ENCODE data around the gene MYO16. TPM values are rescaled to one million over a fixed set of nuclear protein-coding genes. Genes with fewer than 3 reads are reported as not detected.

The MYO16 gene
- polyA plus RNA-seq, 3 donors from 2014 or later: not detected

DNA sequence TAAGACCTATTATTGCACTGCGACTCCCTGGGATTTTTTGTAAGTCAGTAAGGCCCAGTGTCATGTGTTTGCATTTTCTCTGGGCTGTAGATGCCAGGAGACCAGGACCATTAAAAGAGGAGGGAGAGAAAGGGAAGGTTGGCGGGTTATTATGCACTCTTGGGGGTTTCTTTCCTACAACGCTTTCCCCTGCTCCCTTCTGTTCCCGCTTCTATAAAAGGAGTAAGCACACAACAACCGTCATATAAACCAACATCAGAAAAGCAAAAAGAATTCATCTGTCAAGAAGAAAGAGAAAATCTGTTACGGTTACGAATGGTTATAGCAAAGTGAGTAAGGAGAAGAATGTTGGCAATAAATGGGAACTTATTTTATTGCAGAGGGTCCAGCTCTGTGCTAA lies 615.2 kb downstream of the MYO16 start:
- Mint-ChIP-seq H3K9me3 (peaks cover 0 to 10% (median 4%) of the 10 kb centered on the region in 6 donors), H3K4me3 (no peak overlapping the region), H3K4me1 (peaks cover 4 to 19% of the 10 kb centered on the region in 2 donors), H3K27me3 (ENCODE audit: low read depth in 3 of 3) (peaks cover 0 to 4% (median 3%) of the 10 kb centered on the region in 3 donors), H3K36me3 (peaks cover 0 to 8% (median 0%) of the 10 kb centered on the region in 3 donors), H3K27ac (no peak overlapping the region)
- DNase-seq: no peak

DNA sequence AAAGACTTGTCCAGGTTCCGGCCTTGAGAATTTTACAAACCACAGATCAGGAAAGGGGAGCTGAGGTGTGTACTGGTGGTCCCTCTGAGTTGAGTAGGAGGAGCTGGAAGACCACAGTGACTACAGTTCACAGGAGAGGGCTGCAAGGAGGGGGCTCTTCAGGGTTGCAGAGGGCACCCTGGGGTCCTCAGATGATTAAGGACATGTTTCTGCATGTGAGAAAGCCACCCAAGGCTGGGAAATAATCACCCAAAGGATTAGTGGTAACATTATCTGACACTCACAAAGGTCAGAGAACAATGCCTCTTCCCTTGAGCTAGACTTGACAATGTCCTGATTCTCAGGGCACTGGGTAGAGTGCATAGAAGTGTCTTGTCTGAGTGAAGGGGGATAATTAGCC lies 616.6 kb downstream of the MYO16 start:
- H3K4me3 Mint-ChIP-seq: no peak overlapping the region
- DNase-seq: no peak
- peaks cover 0 to 8% (median 0%) of the 10 kb centered on the region in 3 donors for H3K36me3 Mint-ChIP-seq
- H3K4me1 Mint-ChIP-seq: peaks cover 4 to 19% of the 10 kb centered on the region in 2 donors
- no peak overlapping the region for H3K27ac Mint-ChIP-seq
- peaks cover 0 to 2% (median 0%) of the 10 kb centered on the region in 3 donors for H3K27me3 Mint-ChIP-seq (ENCODE audit: low read depth in 3 of 3)
- H3K9me3 Mint-ChIP-seq: peaks cover 0 to 10% (median 4%) of the 10 kb centered on the region in 6 donors

DNA sequence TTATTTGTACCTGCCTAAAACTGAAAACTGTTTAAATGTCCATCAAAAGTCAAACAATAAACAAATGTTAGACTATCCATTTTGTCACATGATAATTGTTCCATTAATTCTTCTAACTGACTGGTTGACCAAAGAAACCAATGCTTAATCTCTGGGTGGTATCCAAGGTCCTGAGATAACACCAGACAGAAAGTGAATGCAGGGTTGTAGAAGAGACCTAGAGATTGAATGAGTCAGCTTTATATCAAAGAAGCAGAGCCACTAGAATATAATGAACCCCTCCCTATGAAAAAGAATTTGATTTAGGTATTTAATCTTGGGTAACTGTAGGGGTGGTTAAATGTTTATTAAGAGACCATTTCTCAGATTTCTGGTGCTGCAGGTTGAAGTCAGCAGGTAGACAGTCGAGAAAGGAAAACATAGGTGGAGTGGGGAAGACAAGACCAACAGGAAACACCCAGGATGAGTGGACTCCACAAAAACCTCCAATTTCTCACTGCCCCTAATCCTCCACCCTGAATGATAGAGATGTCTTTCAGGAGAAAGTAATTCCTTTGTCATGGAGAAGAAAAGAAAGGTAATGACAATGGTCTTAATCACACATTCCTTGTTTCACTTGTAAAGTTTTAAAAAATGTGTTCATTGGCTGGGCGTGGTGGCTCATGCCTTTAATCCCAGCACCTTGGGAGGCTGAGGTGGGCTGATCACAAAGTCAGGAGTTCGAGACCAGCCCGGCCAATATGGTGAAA lies 620.5 kb downstream of the MYO16 start:
- peaks cover 0 to 8% (median 0%) of the 10 kb centered on the region in 3 donors for H3K36me3 Mint-ChIP-seq
- H3K27ac Mint-ChIP-seq: no peak overlapping the region
- H3K9me3 Mint-ChIP-seq: peaks cover 0 to 10% (median 4%) of the 10 kb centered on the region in 6 donors
- H3K4me1 Mint-ChIP-seq: peaks cover 5 to 10% of the 10 kb centered on the region in 2 donors
- no peak for DNase-seq
- H3K27me3 Mint-ChIP-seq (ENCODE audit: low read depth in 3 of 3): peaks cover 0 to 6% (median 2%) of the 10 kb centered on the region in 3 donors
- no peak overlapping the region for H3K4me3 Mint-ChIP-seq

DNA sequence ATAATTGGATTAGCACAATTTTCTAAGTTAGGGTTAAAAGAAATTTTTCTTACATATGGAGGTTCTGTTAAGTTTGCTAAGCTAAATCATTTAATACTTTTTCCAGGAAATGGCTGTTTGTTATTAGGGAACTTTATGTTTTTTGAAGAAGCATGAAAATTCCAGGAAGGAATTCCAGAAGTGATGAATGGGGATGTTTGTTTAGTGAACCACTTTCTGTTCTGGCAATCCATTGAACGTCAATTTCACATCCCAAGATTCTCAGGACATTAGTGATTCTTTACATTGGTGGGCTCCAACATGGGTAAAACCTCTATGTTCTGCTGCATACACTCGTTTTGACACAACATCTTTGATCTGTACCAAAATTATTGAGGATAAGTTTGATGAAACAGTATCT lies 622.5 kb downstream of the MYO16 start:
- Mint-ChIP-seq H3K9me3 (peaks cover 0 to 8% (median 5%) of the 10 kb centered on the region in 6 donors), H3K27ac (no peak overlapping the region), H3K4me1 (peaks cover 17 to 28% of the 10 kb centered on the region in 2 donors), H3K36me3 (peaks cover 0 to 8% (median 0%) of the 10 kb centered on the region in 3 donors), H3K4me3 (no peak overlapping the region), H3K27me3 (ENCODE audit: low read depth in 3 of 3) (peaks cover 0 to 6% (median 0%) of the 10 kb centered on the region in 3 donors)
- DNase-seq: no peak

DNA sequence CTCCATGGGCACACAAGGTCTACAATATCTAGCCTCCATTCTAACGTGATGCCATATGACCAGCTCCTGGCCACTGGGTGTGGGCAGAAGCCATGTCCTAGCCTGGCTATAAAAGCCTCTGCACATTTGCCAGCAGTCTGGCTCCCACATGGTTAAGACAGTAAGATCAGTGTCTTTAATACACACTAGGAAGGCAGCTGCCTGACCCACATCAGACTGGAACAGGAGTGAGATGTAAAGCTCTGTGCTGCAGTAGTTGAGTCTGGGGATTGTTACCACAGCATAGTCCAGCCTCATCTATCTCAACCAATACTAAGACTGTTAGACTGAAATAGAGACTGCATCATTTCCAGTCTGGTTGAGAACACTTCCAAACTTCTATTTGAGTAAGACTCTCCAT lies 623.9 kb downstream of the MYO16 start:
- Mint-ChIP-seq H3K27ac (no peak overlapping the region), H3K4me1 (peaks cover 22 to 42% of the 10 kb centered on the region in 2 donors), H3K4me3 (no peak overlapping the region), H3K9me3 (peaks cover 0 to 9% (median 2%) of the 10 kb centered on the region in 6 donors), H3K27me3 (ENCODE audit: low read depth in 3 of 3) (peaks cover 0 to 9% (median 2%) of the 10 kb centered on the region in 3 donors), H3K36me3 (peaks cover 0 to 8% (median 0%) of the 10 kb centered on the region in 3 donors)
- no peak for DNase-seq

DNA sequence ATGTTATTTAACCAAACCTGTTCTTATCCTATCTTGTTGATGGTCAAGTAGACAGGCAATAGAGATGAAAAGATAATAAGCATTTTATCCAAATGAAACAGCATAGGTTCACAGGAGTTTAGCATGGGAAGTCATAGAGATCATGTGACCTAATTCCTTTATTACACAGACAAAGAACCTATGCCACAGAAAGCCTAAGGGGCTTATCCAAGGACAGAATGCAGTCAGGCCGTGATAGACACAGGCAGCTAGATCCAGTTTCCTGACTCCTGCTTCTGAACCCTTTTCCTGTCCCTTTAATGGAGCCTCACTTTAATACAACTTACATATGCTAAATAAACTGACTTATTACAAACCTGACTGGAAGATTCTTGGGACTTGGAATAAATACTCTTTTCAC lies 624.9 kb downstream of the MYO16 start:
- H3K36me3 Mint-ChIP-seq: no peaks in the 10 kb centered on the region
- peaks cover 0 to 9% (median 2%) of the 10 kb centered on the region in 3 donors for H3K27me3 Mint-ChIP-seq (ENCODE audit: low read depth in 3 of 3)
- peak overlapping the region in 2 of 5 donors; percentile 28 to 51 for H3K4me3 Mint-ChIP-seq
- DNase-seq: no peak
- H3K4me1 Mint-ChIP-seq: peaks cover 28 to 51% of the 10 kb centered on the region in 2 donors
- H3K9me3 Mint-ChIP-seq: peaks cover 0 to 16% (median 2%) of the 10 kb centered on the region in 6 donors
- no peak overlapping the region for H3K27ac Mint-ChIP-seq

DNA sequence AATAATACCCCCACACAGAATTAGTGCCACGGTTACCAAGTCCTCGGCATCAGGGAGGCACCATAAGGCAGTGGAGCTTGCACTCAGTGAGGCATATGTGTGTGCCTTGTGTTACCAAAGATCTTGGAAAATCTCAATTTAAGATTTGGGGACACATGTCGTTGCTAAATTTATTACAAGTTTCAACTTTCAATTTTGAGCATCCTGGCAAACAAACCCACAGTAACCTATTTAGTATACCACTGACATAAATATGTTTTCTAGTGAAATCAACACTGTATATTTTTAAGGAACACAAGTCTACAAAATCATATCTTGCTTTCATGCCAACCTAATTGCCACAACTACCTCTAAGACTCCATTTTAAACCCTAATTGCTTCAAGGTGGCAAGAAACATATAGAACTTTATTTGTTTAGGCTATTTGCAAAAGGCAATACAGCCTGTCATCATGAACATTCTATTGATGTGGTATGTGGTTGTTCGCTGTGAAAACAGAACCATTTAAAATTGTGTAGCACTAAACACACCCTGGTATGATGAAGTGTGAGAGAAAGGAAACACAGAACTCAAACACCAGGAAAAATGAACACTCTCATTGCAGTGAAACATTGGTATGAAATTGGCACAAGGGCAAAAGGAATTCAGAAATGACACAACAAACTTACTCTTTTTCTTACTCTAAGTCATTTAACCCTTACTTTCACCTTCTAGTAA lies 625.9 kb downstream of the MYO16 start:
- no peaks in the 10 kb centered on the region for H3K36me3 Mint-ChIP-seq
- peak overlapping the region; percentile 21 to 61 (median 32) for H3K4me3 Mint-ChIP-seq
- H3K27ac Mint-ChIP-seq: peak overlapping the region; percentile 2 to 72 (median 48)

DNA sequence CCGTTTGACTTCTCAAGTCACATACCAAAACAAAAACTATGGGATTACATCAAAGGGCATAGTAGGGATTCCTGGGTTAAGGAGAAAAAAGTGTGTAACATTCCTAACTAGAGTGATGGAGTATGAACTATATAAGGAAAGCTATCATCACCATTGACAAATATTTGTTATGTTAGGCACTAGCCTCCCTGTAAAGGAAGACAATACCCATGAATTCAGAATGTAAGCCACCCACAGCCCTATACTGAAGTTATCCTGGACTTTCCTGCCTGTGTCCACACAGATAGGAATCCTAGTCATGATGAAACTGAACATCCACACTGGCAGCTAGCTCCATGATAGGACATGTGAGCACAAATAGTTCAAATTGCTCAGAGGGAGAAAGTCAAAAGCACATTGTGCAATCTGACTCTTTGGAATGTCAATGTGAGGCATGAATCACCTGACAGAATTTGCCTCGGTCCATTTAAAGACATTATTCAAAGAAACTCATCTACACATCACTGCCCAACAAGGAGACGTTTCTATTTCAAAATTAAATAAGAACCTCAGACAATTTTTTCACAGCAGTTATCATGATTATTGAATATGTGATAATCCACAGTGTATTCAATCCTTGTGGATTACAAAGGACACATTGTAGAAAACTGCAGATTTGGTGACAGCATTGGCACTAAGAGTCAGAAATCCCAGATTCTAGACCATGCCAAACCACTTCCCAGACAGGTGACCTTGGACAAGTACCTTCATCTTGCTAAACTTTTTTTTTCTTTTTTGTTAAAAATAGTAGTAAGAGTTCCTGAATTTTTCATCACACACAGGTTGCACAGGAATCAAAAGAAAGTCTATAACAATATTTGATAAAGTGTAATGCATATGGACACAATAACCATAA lies 627.7 kb downstream of the MYO16 start:
- Mint-ChIP-seq H3K36me3 (no peaks in the 10 kb centered on the region), H3K4me3 (no peak overlapping the region), H3K4me1 (peaks cover 28 to 52% of the 10 kb centered on the region in 2 donors), H3K27me3 (ENCODE audit: low read depth in 3 of 3) (peaks cover 0 to 9% (median 2%) of the 10 kb centered on the region in 3 donors), H3K9me3 (peaks cover 0 to 16% (median 2%) of the 10 kb centered on the region in 6 donors), H3K27ac (no peak overlapping the region)
- no peak for DNase-seq

More for the DNA sequence above, 625.9 kb downstream of the MYO16 start:
- peaks cover 28 to 52% of the 10 kb centered on the region in 2 donors for H3K4me1 Mint-ChIP-seq
- DNase-seq: peak; percentile 10 to 44 (median 28)
- H3K27me3 Mint-ChIP-seq (ENCODE audit: low read depth in 3 of 3): peaks cover 0 to 9% (median 2%) of the 10 kb centered on the region in 3 donors
- peaks cover 0 to 16% (median 2%) of the 10 kb centered on the region in 6 donors for H3K9me3 Mint-ChIP-seq
